Astrocyte (in vitro differentiated cells and primary cell): Measurements from ENCODE around the gene VAC14.

ENCODE experiments used
- EZH2 ChIP-seq: IDR thresholded peaks from 2 replicates; pipeline ENCODE4 v1.6.1; 2012; ENCODE audit warnings: mild to moderate bottlenecking, low read length, inconsistent platforms; ENCODE audit not compliant: insufficient read depth
- TF ChIP-seq, protein P1 (sequence below): IDR thresholded peaks from 2 replicates; pipeline ENCODE4 v1.5.1; 2011; ENCODE audit warnings: low read depth, mild to moderate bottlenecking, inconsistent platforms, low read length, moderate library complexity; ENCODE audit not compliant: insufficient read depth

DNA sequence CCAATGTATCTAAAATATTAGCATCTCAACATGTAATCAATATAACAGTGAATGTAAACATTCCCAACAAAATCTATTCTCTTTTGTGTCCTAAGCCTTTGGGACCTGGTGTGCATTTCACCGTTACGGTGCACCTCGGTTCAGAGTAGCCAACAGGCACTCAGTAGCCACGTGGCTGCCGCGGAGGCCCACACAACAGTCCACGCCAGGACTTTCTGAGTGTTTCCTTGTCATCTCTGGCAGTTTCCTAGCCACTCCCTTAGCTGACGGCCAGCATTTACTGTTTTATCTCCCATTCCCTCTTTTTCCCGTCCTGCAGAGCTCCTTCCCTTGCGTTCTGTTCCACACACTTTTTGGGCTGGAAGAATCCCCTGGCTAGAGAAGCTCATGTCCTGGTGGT, 36.3 kb downstream of the VAC14 start:
- TF ChIP-seq, protein P1, sequence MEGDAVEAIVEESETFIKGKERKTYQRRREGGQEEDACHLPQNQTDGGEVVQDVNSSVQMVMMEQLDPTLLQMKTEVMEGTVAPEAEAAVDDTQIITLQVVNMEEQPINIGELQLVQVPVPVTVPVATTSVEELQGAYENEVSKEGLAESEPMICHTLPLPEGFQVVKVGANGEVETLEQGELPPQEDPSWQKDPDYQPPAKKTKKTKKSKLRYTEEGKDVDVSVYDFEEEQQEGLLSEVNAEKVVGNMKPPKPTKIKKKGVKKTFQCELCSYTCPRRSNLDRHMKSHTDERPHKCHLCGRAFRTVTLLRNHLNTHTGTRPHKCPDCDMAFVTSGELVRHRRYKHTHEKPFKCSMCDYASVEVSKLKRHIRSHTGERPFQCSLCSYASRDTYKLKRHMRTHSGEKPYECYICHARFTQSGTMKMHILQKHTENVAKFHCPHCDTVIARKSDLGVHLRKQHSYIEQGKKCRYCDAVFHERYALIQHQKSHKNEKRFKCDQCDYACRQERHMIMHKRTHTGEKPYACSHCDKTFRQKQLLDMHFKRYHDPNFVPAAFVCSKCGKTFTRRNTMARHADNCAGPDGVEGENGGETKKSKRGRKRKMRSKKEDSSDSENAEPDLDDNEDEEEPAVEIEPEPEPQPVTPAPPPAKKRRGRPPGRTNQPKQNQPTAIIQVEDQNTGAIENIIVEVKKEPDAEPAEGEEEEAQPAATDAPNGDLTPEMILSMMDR: no peak
- TF ChIP-seq EZH2: no peak
